ENCODE data around the gene EPHB3. TPM values are rescaled to one million over a fixed set of nuclear protein-coding genes. Genes with fewer than 3 reads are reported as not detected.

Gene EPHB3
- total RNA-seq, 1 donor from 2014 or later, result 13.4 TPM

DNA sequence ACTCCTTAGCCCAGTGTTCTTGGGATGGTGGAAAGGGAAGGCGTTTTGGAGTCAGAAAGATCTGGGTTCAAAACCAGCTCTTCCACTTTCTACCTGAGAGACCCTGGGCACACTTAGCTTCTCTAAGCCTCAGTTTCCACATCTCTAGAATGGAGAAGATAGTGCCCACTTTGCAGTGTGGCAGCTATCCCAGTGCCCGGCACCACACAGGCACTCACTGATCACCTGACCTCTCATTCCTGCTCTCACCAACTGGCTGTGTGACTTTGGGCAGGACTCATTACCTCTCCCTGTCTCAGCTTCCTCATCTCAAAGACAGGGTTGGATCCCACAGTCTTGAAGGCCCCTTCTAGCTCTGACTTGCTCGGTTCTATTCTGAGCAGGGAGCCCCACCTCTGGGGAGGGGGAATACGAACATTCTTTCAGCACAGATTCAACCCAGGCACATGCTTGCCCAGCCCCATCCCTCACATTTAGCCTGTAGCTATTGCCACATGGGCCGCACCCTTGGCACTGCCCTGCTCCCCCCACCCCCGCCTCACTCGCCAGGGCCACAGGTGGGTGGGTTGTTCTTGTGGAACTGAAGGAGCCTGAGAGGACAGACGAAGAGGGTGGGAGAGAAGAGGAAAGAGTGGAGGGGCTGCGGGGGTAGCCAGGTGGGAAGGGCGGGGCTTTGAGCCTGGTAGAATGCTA lies 39.2 kb downstream of the EPHB3 start:
- H3K9me3 Mint-ChIP-seq, result no peaks in the 10 kb centered on the region
- no peak overlapping the region for H3K27ac Mint-ChIP-seq (ENCODE audit: unreplicated experiment)
- no peaks in the 10 kb centered on the region for H3K36me3 Mint-ChIP-seq (ENCODE audit: low read depth)
- H3K4me1 Mint-ChIP-seq, result peaks cover 58% of the 10 kb centered on the region
- H3K4me3 Mint-ChIP-seq, result peak overlapping the region; percentile 76
- H3K27me3 Mint-ChIP-seq (ENCODE audit: low read depth), result peaks cover 25% of the 10 kb centered on the region
- DNase-seq (ENCODE audit: low read depth, low spot score), result no peak
- TF ChIP-seq CTCF (conservative IDR thresholded peaks at IDR 0.05), result no peak

DNA sequence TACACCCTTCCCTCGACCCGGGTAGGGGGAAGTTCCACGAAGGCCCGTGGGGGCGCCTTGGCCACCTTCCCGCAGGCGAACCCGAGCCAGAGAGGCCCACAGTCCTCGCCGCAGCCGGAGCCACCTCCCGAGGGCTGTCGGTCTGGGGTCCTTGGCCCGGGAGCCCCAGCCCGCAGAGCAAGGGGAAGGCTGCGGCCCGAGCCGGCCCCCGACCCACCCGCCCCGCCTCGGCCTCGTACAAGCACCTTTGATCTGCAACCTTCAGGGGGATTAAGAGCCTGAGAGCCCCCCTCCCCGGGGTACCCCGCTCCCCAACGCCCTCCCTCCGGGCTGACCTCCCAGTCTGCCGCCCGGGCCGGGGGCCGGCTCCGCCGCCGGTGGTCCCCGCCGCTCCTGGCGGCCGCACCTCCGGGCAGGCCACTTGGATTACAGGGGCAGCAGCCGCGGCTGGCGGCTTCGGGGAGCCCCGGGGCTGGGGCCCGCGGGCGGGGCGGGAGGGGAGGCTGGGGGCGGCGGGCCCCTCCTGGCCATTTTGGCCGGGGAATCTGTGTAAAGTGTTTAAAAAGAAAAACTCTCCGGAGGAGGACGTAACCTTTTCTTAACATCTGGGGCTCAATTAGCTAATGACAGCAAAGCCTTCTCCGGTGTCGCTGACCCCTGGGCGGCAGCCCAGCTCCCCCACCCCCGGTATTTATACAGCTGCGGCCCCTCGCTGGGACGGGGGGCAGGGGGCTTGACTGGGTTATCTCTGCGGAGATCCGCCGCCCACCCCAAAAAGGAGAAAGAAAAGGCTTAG lies 40.2 kb downstream of the EPHB3 start:
- H3K4me1 Mint-ChIP-seq, result peaks cover 58% of the 10 kb centered on the region
- H3K4me3 Mint-ChIP-seq, result peak overlapping the region; percentile 80
- DNase-seq (ENCODE audit: low read depth, low spot score), result no peak
- H3K9me3 Mint-ChIP-seq, result no peaks in the 10 kb centered on the region
- H3K36me3 Mint-ChIP-seq (ENCODE audit: low read depth), result no peaks in the 10 kb centered on the region
- H3K27me3 Mint-ChIP-seq (ENCODE audit: low read depth), result peaks cover 25% of the 10 kb centered on the region
- TF ChIP-seq CTCF (conservative IDR thresholded peaks at IDR 0.05), result no peak
- no peak overlapping the region for H3K27ac Mint-ChIP-seq (ENCODE audit: unreplicated experiment)

- no peaks in the 10 kb centered on the region for H3K36me3 Mint-ChIP-seq (ENCODE audit: low read depth)
- no peak for TF ChIP-seq CTCF (conservative IDR thresholded peaks at IDR 0.05)
- no peak for DNase-seq (ENCODE audit: low read depth, low spot score)
- peaks cover 61% of the 10 kb centered on the region for H3K4me1 Mint-ChIP-seq
- H3K9me3 Mint-ChIP-seq, result no peaks in the 10 kb centered on the region
- peak overlapping the region; percentile 80 for H3K4me3 Mint-ChIP-seq
- peak overlapping the region; percentile 13 for H3K27ac Mint-ChIP-seq (ENCODE audit: unreplicated experiment)
- peaks cover 27% of the 10 kb centered on the region for H3K27me3 Mint-ChIP-seq (ENCODE audit: low read depth)
These were observed 41.0 kb downstream of the EPHB3 start for GRCh38 chr3:184602372-184603150.

DNA sequence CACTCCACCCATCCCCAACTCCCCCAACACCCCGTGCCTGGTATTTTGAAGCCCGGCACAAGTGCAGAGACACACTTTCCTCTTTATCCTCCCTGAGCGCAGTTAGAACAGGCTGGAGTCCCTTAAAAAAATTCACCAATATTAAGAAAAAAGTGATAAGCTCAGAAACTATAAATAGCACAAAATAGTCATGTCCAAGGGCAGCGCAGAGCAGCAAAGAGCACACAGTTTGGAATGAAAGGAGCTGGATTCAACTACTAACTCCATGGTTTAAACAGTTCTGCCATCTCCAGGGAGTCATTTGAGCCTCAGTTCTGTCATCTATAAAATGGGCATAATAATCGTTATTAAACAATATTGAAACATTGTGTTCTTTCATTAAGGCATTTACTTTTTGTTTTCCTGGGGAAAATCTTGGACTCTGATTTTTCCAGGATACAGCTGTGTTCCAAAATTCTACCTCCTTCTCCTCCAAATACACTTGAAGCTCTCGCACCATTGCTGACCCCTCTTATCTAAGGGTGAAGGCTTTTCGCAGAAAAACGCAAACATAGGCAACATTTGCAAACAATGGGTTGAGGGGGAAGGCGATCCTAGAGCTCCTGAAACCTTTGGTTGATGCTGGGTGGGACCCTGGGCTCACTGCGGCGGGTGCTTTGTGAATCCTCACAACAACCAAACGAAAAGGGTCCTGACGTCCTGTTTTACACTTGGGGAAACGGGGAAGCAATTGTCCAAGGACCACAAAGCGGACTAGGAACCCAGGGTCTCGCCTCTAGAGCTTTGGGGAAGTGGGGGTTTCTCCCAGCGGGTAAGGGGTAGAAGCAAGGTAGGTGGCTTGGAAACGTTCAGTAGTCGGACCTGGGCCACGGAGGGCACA lies 41.8 kb downstream of the EPHB3 start:
- Mint-ChIP-seq H3K36me3 (ENCODE audit: low read depth) (no peaks in the 10 kb centered on the region), H3K27me3 (ENCODE audit: low read depth) (peaks cover 27% of the 10 kb centered on the region), H3K27ac (ENCODE audit: unreplicated experiment) (peak overlapping the region; percentile 73), H3K4me3 (peak overlapping the region; percentile 80), H3K9me3 (no peaks in the 10 kb centered on the region), H3K4me1 (peaks cover 59% of the 10 kb centered on the region)
- DNase-seq (ENCODE audit: low read depth, low spot score), result no peak
- TF ChIP-seq CTCF (conservative IDR thresholded peaks at IDR 0.05), result no peak
